Nephron progenitor cell (in vitro differentiated cells): ENCODE measurements around the gene HOXC9.

Source experiments
- DNase-seq: peaks from one replicate; pipeline ENCODE4 v3.0.0; 2021
- H3K27ac Mint-ChIP-seq: 2 replicates; pipeline ENCODE4 v1.8.0; 2021; ENCODE audit warnings: mild to moderate bottlenecking, moderate library complexity, mixed read lengths
- H3K27me3 Mint-ChIP-seq: 2 replicates; pipeline ENCODE4 v1.8.0; 2021; ENCODE audit warnings: mild to moderate bottlenecking, low read depth, mixed read lengths; ENCODE audit not compliant: poor library complexity
- H3K36me3 Mint-ChIP-seq: 2 replicates; pipeline ENCODE4 v1.8.0; 2021; ENCODE audit warnings: low read depth, mixed read lengths
- H3K4me1 Mint-ChIP-seq: 2 replicates; pipeline ENCODE4 v1.8.0; 2021; ENCODE audit warnings: mixed read lengths
- H3K4me3 Mint-ChIP-seq: 2 replicates; pipeline ENCODE4 v1.8.0; 2021; ENCODE audit warnings: mild to moderate bottlenecking, moderate library complexity, mixed read lengths
- H3K9me3 Mint-ChIP-seq: 2 replicates; pipeline ENCODE4 v1.8.0; 2021; ENCODE audit warnings: mild to moderate bottlenecking, moderate library complexity, mixed read lengths
- TF ChIP-seq, protein P1 (sequence below): fragments of 200-600 bp; sonication (generic); IDR thresholded peaks from 2 replicates; pipeline ENCODE4 v1.5.0; 2021; ENCODE audit warnings: antibody characterized with exemption

The HOXC9 gene

DNA sequence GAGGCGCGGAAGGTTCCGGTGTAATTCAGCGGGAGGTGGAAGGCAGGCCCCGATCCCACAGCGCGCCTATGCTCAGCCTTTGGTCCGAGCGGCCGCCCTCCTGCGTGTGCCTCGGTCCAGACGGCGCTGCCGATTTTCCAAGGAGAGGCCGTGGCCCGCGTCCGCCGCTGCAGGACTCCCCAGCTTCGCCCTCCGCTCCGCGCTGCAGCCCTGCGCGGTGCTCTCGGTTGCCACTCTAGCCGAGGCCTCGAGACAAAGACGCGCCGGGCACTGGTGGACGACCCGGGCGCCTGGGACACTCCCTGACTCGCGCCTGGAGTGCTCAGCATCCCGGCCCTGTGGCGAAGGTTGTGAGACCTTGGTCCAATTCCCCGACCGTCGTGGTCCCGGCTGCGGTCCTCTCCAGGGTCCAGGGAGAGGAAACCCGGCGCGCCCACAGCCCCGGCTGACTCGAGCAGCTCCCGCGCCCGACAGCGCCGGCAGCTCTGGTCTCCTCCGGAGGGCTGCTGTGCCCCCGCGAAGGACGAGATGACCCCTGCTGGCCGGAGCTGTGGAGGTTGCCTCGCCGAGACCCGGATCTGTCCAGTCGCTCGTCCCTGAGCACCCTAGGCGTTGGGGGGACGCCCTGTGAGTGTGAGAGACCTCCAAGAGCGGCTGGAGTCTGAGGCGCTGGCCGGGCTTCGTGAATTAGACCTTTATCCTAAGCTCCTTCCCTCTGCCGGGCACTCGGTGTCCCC lies 38.8 kb upstream of the HOXC9 start:
- Mint-ChIP-seq H3K27ac (no peak overlapping the region), H3K9me3 (no peaks in the 10 kb centered on the region), H3K36me3 (no peaks in the 10 kb centered on the region), H3K27me3 (peaks cover 100% of the 10 kb centered on the region), H3K4me1 (peaks cover 22% of the 10 kb centered on the region), H3K4me3 (no peak overlapping the region)
- TF ChIP-seq, protein P1, sequence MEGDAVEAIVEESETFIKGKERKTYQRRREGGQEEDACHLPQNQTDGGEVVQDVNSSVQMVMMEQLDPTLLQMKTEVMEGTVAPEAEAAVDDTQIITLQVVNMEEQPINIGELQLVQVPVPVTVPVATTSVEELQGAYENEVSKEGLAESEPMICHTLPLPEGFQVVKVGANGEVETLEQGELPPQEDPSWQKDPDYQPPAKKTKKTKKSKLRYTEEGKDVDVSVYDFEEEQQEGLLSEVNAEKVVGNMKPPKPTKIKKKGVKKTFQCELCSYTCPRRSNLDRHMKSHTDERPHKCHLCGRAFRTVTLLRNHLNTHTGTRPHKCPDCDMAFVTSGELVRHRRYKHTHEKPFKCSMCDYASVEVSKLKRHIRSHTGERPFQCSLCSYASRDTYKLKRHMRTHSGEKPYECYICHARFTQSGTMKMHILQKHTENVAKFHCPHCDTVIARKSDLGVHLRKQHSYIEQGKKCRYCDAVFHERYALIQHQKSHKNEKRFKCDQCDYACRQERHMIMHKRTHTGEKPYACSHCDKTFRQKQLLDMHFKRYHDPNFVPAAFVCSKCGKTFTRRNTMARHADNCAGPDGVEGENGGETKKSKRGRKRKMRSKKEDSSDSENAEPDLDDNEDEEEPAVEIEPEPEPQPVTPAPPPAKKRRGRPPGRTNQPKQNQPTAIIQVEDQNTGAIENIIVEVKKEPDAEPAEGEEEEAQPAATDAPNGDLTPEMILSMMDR, result no peak
- peak; percentile 79 for DNase-seq

DNA sequence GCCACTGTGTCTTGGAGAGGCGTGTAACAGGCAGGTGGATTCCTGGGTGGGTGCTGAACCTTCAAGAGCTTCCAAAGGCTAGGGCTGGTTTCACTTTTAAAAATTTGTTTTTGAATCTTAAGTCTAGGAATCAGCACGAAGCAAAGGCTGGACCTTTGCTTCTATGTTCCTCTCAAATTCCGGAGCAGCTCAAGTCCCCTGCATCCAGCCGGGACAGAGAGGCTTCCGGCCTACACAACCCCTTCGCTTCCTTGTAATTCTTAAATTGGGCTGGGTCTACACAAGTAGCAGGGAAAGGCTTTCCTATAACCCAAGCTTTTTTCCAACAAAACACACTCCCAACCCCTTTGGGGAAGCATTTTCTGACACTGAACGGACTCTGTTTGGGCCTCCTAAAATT lies 37.0 kb upstream of the HOXC9 start:
- peaks cover 28% of the 10 kb centered on the region for H3K4me1 Mint-ChIP-seq
- no peaks in the 10 kb centered on the region for H3K9me3 Mint-ChIP-seq
- H3K27ac Mint-ChIP-seq, result no peak overlapping the region
- no peaks in the 10 kb centered on the region for H3K36me3 Mint-ChIP-seq
- no peak overlapping the region for H3K4me3 Mint-ChIP-seq
- H3K27me3 Mint-ChIP-seq, result peaks cover 100% of the 10 kb centered on the region
- TF ChIP-seq, protein P1, result no peak
- no peak for DNase-seq

GRCh38 chr12:53963434-53964314 lies 36.3 kb upstream of the HOXC9 start:
- TF ChIP-seq, protein P1, result no peak
- peaks cover 34% of the 10 kb centered on the region for H3K4me1 Mint-ChIP-seq
- peak; percentile 48 for DNase-seq
- peaks cover 100% of the 10 kb centered on the region for H3K27me3 Mint-ChIP-seq
- H3K9me3 Mint-ChIP-seq, result no peaks in the 10 kb centered on the region
- H3K4me3 Mint-ChIP-seq, result no peak overlapping the region
- H3K36me3 Mint-ChIP-seq, result no peaks in the 10 kb centered on the region
- H3K27ac Mint-ChIP-seq, result no peak overlapping the region

DNA sequence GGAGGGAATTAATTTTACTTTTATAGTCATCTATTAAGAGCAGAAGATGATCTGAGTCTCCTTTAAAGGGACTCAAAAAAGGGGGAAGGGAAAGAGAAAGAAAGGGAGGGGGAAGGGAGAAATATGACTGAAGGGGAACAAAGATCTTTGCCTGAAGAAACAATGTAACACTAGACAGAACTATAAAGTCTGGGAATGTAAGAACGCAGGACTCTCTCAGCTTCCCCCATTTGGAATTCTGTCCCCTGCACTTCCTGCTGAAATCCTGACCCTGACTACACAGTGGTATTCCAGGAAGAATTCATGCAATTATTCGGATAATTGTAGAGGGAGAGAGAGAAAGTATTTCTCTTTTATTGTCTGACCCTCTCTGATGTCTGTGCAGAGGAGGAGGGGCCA lies 35.6 kb upstream of the HOXC9 start:
- peaks cover 38% of the 10 kb centered on the region for H3K4me1 Mint-ChIP-seq
- H3K9me3 Mint-ChIP-seq, result no peaks in the 10 kb centered on the region

DNA sequence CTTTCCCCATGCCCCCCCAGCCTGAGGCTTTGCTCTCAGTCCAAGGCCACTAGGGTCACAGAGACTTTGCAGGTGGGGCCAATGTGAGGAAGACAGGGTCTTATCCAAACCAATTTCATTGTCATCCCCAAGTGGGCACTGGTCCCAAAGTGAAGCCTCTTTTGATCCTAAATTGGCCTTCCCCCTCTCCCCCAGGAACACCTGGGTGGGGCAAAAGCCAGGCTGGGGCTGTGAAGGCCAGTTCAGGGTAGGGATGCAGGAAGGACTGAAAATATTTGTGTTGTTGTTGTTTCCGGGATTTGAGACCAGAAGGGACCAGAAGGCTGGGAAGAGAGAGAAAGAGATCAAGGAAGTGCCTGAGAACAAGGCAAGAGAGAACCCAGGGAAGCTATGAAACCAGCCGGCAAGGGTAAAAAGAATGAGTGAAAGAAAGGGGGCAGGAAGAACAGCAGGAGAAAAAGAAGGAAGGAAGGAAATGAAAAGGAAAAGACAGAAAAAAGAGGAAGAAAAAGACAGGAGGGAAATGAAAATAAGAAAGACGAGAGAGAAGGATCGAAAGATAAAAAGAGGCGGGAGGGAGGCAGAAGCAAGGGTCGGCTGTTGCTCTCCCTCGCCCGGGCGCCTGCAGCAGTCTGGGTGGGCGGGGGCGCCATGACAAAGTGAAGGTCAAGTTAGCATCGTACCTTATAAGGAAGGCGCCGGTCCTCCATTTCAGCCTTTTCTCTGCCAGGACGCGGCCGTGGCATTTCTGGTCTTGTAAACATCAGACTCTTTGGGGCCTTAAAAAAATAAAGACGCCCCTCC lies 34.5 kb upstream of the HOXC9 start:
- Mint-ChIP-seq H3K4me3 (peak overlapping the region; percentile 21), H3K27me3 (peaks cover 100% of the 10 kb centered on the region), H3K4me1 (peaks cover 34% of the 10 kb centered on the region), H3K36me3 (no peaks in the 10 kb centered on the region), H3K27ac (no peak overlapping the region), H3K9me3 (no peaks in the 10 kb centered on the region)
- TF ChIP-seq, protein P1, result no peak
- DNase-seq, result peak; percentile 69

More for the DNA sequence above, 35.6 kb upstream of the HOXC9 start:
- no peak for DNase-seq
- Mint-ChIP-seq H3K27me3 (peaks cover 100% of the 10 kb centered on the region), H3K27ac (no peak overlapping the region), H3K4me3 (no peak overlapping the region), H3K36me3 (no peaks in the 10 kb centered on the region)
- TF ChIP-seq, protein P1, result no peak
